VCaP (cell line): ENCODE data around the gene ARF3.
A peak's percentile ranks its signal among the peaks of the same experiment; 100 is the strongest.

ENCODE experiments used
- H3K27ac ChIP-seq: fragments of 450-650 bp; 2 replicates; pipeline ENCODE4 v1.5.1; 2017
- TF ChIP-seq, protein P1 (sequence below): fragments of 450-650 bp; conservative IDR thresholded peaks from 2 replicates; pipeline ENCODE4 v1.5.1; 2017; ENCODE audit warnings: mild to moderate bottlenecking, moderate library complexity

The ARF3 gene

DNA sequence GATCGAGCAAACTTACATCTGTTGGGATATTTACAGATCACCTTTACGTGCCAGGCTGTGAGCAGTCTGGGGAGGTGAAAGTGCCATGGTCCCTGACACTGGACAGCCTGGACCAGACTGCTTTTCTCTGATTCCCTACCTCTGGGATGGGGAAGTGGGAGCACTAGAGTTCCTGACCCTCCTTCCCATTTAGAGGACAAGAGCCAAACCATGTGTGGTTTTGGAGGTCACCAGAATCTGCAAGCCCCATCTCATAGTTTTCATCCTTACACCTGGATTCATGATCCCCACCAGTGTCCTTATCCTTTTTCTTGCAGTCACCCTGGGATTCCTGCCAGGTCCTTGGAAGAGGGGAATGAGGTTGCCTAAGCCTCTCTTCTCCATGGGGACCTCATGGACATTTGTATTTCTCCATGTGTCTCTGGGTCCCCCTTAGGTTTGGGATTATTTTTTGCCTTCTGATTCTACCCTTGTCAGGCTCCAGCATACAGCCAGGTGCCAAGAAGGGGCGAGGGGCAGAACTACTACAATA, 15.7 kb upstream of the ARF3 start:
- no peak overlapping the region for H3K27ac ChIP-seq
- TF ChIP-seq, protein P1, sequence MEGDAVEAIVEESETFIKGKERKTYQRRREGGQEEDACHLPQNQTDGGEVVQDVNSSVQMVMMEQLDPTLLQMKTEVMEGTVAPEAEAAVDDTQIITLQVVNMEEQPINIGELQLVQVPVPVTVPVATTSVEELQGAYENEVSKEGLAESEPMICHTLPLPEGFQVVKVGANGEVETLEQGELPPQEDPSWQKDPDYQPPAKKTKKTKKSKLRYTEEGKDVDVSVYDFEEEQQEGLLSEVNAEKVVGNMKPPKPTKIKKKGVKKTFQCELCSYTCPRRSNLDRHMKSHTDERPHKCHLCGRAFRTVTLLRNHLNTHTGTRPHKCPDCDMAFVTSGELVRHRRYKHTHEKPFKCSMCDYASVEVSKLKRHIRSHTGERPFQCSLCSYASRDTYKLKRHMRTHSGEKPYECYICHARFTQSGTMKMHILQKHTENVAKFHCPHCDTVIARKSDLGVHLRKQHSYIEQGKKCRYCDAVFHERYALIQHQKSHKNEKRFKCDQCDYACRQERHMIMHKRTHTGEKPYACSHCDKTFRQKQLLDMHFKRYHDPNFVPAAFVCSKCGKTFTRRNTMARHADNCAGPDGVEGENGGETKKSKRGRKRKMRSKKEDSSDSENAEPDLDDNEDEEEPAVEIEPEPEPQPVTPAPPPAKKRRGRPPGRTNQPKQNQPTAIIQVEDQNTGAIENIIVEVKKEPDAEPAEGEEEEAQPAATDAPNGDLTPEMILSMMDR = no peak

DNA sequence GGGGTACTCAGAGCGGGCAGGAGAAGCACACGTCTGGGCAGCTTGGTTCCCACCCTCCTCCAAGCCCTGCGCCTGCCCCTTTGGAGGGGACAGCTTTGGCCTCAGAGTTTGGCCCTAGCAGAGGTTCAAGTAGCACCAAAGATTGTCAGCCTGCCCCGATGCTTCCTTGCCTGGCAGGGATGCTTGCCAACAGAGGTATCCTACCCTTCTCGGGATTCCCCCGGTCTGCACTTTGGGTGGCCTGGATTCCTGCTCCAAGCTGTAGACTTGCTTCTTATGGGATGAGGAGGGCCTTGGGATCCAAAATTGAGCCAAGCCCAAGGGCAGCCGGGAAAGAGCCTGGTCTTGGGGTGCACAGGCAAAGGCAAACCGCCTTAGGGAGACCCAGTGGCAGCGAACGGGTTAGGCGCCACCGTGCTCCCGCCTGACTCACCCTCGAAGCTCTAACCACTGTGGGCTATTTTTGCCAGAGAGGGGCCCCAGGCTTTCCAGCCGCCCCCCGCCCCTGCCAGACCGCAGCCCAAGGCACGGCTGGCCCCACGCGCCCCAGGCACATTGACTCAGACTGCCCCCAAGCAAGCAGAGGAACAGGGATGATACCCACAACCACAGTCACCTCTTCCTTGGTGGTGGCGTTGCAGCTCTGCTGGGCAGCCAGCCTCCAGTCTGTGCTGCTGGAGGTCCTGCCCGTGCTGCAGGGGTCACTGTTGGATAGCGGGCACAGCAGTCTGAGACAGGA, 15.1 kb upstream of the ARF3 start:
- TF ChIP-seq, protein P1 = no peak
- H3K27ac ChIP-seq = no peak overlapping the region; the same call in 1 of the 2 replicates

DNA sequence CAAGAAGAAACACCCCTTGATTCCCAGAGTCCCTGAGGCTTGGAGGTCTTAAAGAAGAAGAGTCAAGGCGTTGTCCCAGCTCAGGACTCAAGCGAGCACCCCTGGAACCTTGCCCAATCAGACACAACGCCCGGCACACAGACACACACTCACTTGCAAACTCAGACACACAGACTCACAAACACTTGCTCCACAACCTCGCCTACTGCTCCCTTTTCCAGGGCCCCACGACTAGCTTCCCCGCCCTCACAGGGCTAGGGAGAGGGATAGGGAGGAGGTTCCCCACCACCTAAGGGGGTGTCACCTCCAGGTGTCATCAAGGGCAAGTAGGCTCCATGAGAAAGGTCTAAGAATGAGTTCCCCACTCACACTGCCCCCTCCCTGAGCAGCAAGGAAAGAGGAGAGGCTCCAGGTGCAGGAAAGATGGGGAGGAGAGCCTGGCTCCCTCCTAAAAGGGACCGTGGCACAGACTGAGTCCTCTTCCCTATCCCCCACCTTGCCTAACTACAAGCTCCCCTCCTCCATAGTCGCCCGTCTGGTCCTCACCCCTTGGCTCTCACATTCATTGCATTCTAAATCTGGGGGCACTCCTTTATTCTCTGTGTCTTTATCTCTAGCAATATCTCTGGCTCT, 13.5 kb upstream of the ARF3 start:
- peak overlapping the region; percentile 61; the same call in 1 of the 2 replicates for H3K27ac ChIP-seq
- TF ChIP-seq, protein P1 = no peak

DNA sequence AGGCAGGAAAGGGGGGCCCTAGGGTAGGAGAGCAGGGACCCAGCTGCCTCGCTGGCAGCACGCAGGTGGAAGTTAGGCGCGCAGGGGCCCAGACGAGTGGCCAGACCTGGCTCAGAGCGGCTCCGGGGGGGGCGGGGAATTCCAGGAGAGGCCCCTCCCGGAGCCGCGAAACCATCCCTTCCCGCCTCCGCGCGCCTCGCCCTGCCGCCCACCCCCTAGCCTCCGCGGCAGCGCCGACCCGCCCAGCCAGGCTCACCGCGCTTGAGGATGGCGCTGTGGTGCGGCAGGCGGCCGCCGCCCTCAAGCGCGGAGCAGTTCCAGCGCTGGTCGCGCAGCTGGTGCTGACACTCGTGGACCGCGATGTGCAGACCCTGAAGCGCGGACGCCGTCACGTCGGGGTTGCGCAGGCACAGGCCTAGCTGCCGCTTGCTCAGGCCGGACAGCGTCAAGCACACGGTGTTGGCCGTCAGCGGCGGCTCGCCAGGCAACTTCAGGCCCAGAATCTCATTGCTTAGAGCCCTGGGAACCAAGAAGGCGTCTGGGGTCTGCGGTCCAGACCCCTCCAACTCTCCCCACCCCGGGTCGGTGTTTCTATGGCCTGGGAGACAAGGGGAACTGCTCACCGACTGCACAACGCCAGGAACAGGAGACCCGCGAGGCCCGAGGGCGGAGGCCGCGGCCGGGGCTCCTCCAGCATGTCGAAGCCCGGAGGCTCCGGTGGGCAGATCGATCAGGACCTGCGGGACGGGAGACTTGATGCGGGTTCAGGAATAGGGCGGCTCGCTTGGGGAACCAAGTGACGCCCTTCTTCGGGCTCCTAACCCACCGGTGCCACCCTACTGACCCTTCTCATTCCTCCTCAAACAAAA, 12.8 kb upstream of the ARF3 start:
- TF ChIP-seq, protein P1 = no peak
- H3K27ac ChIP-seq = no peak overlapping the region

DNA sequence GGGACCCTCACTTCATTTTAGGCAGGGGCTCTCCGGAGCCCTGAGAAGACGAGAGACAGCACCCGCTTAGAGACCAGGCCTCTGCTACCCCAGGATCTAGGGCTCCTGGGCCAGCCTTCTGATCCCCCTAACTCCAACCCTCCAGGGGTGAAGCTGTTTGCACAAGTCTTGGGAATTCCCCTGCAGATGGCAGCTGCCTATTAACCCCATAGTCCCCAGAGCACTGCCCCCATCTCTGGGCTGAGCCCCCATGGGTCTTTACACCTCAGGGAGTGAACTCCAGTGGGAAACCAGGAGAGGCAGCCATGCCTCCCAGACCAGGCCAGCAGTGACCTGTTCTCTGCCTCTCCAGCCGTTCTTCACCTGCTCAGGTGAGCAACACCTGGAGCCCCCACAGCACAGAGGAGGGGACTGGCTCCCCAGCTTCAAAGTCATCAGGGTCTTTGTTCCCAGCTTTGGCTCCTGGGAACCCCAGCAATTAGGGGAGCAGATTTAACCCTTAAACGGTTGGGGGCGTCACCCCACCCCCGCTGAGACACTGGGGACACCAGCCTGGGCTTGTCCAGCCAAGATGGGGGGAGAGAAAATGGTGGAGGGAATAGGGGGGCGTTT, 12.0 kb upstream of the ARF3 start:
- TF ChIP-seq, protein P1 = no peak
- H3K27ac ChIP-seq = peak overlapping the region; percentile 23; the same call in 1 of the 2 replicates

DNA sequence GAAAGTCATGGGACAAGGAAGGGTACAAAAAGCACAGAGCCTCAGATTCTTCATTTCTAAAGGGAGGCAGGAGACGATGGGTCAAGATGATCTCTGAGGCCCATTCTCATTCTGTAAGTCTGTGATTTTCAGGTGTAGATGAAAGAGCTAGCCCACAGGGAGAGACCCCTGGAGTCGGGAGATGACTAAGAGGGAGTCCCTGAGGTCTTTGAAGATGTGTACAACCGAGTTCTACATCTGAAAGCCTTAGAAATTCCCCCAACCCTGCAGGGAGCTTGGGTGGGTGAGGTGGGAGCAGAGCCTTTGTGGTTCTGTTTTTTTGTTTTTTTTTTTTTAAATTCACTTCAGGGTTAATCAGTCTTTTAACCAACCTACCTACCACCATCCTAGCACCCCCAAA, 11.2 kb upstream of the ARF3 start:
- H3K27ac ChIP-seq = peak overlapping the region; percentile 23; the same call in 1 of the 2 replicates
- TF ChIP-seq, protein P1 = no peak
